Prostate gland (tissue), 2 donors: ENCODE data around the gene NPC1. TPM values are rescaled to one million over a fixed set of nuclear protein-coding genes. Genes with fewer than 3 reads are reported as not detected.

Source experiments
- DNase-seq: peaks from one replicate; pipeline ENCODE4 v3.0.0-alpha.2; 2019; ENCODE audit warnings: low spot score
- H3K27ac ChIP-seq, 2 donors: fragments of 200-600 bp; sonication (generic); 2 replicates each; pipeline ENCODE4 v1.5.1; 2017 to 2019
- H3K27me3 ChIP-seq: fragments of 200-600 bp; sonication (generic); replicated peaks from 2 replicates; pipeline ENCODE4 v1.5.1; 2019; ENCODE audit not compliant: insufficient read depth
- H3K36me3 ChIP-seq, 2 donors: fragments of 200-600 bp; sonication (generic); 1 replicate in 1 of 2; 2 replicates in 1 of 2; pipeline versions ENCODE4 v1.5.1 to v1.8.1; 2017 to 2019
- H3K4me1 ChIP-seq: fragments of 200-600 bp; sonication (generic); replicated peaks from 2 replicates; pipeline ENCODE4 v1.5.1; 2019
- H3K4me3 ChIP-seq, 2 donors: fragments of 200-600 bp; sonication (generic); 2 replicates each; pipeline ENCODE4 v1.5.1; 2017 to 2019
- H3K9me3 ChIP-seq: fragments of 200-600 bp; sonication (generic); 2 replicates; pipeline ENCODE4 v1.5.1; 2017
- CTCF ChIP-seq, 4 experiments: fragments of 200-600 bp in 2 of 4; fragments of 450-650 bp in 2 of 4; sonication (generic) in 2 of 4; IDR thresholded peaks; 1 replicate in 3 of 4; 2 replicates in 1 of 4; pipeline ENCODE4 v1.5.1; 2016 to 2019; ENCODE audit warnings: antibody characterized with exemption in 4 of 4, mild to moderate bottlenecking in 2 of 4, moderate library complexity in 2 of 4
- POLR2A ChIP-seq: fragments of 450-650 bp; IDR thresholded peaks from one replicate; pipeline ENCODE4 v1.6.1; 2016; ENCODE audit warnings: antibody characterized with exemption, mild to moderate bottlenecking
- POLR2AphosphoS5 ChIP-seq: sonication (generic); formaldehyde crosslinking; IDR thresholded peaks from one replicate; pipeline ENCODE4 v1.6.1; 2017; ENCODE audit warnings: antibody characterized with exemption
- WGBS: methylation state at CpG from one replicate; pipeline ENCODE4 v1.1.5; 2018; 5-methylcytosine and 5-hydroxymethylcytosine counted together
- intact Hi-C: fragments of 100-400 bp; cut with DNase I; formaldehyde crosslinking; loops from one replicate; pipeline ENCODE4 v1.14.2; 2022
- total RNA-seq, 2 donors: library from RNA; depleted of rRNA; stranded (reverse); fragments of >200 nt; gene quantifications; one replicate each; pipeline ENCODE4 v1.1.0, GENCODE V29; 2016

Gene NPC1
- total RNA-seq, 2 donors from 2014 or later = 32.0 to 63.5 TPM

- no peaks in the 10 kb centered on the region for H3K9me3 ChIP-seq
- H3K27me3 ChIP-seq = no peaks in the 10 kb centered on the region
- no peak overlapping the region for H3K27ac ChIP-seq
- DNase-seq = no peak
- no peaks in the 10 kb centered on the region for H3K4me1 ChIP-seq
- intact Hi-C loops = no loop called here
- WGBS = 77% methylated on average over 5 of the region's 5 CpGs
- H3K4me3 ChIP-seq = no peak overlapping the region
- H3K36me3 ChIP-seq = peaks cover 11 to 22% of the 10 kb centered on the region in 2 donors
- no peak for TF ChIP-seq POLR2A
- TF ChIP-seq CTCF (IDR thresholded peaks at IDR 0.05) = no peak
- no peak for TF ChIP-seq POLR2AphosphoS5
Measured at GRCh38 chr18:23536204-23536603, 50.1 kb downstream of the NPC1 start.

GRCh38 chr18:23534276-23534675 is 52.0 kb downstream of the NPC1 start:
- Histone ChIP-seq H3K4me1 (no peaks in the 10 kb centered on the region), H3K4me3 (no peak overlapping the region), H3K27ac (no peak overlapping the region), H3K36me3 (peaks cover 15% of the 10 kb centered on the region in 2 donors), H3K27me3 (no peaks in the 10 kb centered on the region), H3K9me3 (no peaks in the 10 kb centered on the region)
- no peak for DNase-seq
- intact Hi-C loops = no loop called here
- WGBS = 90% methylated on average over 16 of the region's 16 CpGs
- no peak for TF ChIP-seq CTCF (IDR thresholded peaks at IDR 0.05)
- no peak for TF ChIP-seq POLR2A
- TF ChIP-seq POLR2AphosphoS5 = no peak

- Histone ChIP-seq H3K4me3 (no peak overlapping the region), H3K9me3 (no peaks in the 10 kb centered on the region), H3K27ac (peak overlapping the region in 1 of 2 donors; percentile 11), H3K4me1 (no peaks in the 10 kb centered on the region), H3K36me3 (peaks cover under 1 to 15% of the 10 kb centered on the region in 2 donors), H3K27me3 (no peaks in the 10 kb centered on the region)
- TF ChIP-seq POLR2AphosphoS5 (no peak), POLR2A (no peak), CTCF (IDR thresholded peaks at IDR 0.05) (no peak)
- intact Hi-C loops = no loop called here
- WGBS = 62% methylated on average over 4 of the region's 4 CpGs
- DNase-seq = no peak
Measured at GRCh38 chr18:23532848-23533247, 53.5 kb downstream of the NPC1 start.

GRCh38 chr18:23531912-23532311 is 54.4 kb downstream of the NPC1 start:
- DNase-seq = no peak
- H3K27me3 ChIP-seq = no peaks in the 10 kb centered on the region
- H3K4me1 ChIP-seq = no peaks in the 10 kb centered on the region
- no peak for TF ChIP-seq POLR2AphosphoS5
- no peak for TF ChIP-seq CTCF (IDR thresholded peaks at IDR 0.05)
- TF ChIP-seq POLR2A = no peak
- intact Hi-C loops = no loop called here
- H3K4me3 ChIP-seq = no peak overlapping the region
- 86% methylated on average over 13 of the region's 13 CpGs for WGBS
- peaks cover 0 to 15% of the 10 kb centered on the region in 2 donors for H3K36me3 ChIP-seq
- no peak overlapping the region for H3K27ac ChIP-seq
- H3K9me3 ChIP-seq = no peaks in the 10 kb centered on the region

- no peak for DNase-seq
- intact Hi-C loops = no loop called here
- 88% methylated on average over 7 of the region's 7 CpGs for WGBS
- Histone ChIP-seq H3K27me3 (no peaks in the 10 kb centered on the region), H3K36me3 (peaks cover 0 to 15% of the 10 kb centered on the region in 2 donors), H3K4me3 (no peak overlapping the region), H3K9me3 (no peaks in the 10 kb centered on the region), H3K4me1 (no peaks in the 10 kb centered on the region), H3K27ac (no peak overlapping the region)
- TF ChIP-seq POLR2AphosphoS5 (no peak), CTCF (IDR thresholded peaks at IDR 0.05) (no peak), POLR2A (no peak)
Measured at GRCh38 chr18:23530195-23530594, 56.1 kb downstream of the NPC1 start.
